ENCODE results near the gene GGTLC3.
"Not testable (repeated sequence)": the region's sequence is repeated elsewhere in the genome, so short reads cannot be mapped to it uniquely, and the experiment has no call there.

GGTLC3 gene

GRCh38 chr22:18529416-18530145 lies 11.6 kb upstream of the GGTLC3 start:
- not testable (repeated sequence) for H3K36me3 Mint-ChIP-seq (ENCODE audit: low read depth); H3K4me3 Mint-ChIP-seq; H3K4me1 Mint-ChIP-seq; H3K27ac Mint-ChIP-seq; H3K9me3 Mint-ChIP-seq; H3K27me3 Mint-ChIP-seq; DNase-seq
- peak; percentile 8 for ATAC-seq

DNA sequence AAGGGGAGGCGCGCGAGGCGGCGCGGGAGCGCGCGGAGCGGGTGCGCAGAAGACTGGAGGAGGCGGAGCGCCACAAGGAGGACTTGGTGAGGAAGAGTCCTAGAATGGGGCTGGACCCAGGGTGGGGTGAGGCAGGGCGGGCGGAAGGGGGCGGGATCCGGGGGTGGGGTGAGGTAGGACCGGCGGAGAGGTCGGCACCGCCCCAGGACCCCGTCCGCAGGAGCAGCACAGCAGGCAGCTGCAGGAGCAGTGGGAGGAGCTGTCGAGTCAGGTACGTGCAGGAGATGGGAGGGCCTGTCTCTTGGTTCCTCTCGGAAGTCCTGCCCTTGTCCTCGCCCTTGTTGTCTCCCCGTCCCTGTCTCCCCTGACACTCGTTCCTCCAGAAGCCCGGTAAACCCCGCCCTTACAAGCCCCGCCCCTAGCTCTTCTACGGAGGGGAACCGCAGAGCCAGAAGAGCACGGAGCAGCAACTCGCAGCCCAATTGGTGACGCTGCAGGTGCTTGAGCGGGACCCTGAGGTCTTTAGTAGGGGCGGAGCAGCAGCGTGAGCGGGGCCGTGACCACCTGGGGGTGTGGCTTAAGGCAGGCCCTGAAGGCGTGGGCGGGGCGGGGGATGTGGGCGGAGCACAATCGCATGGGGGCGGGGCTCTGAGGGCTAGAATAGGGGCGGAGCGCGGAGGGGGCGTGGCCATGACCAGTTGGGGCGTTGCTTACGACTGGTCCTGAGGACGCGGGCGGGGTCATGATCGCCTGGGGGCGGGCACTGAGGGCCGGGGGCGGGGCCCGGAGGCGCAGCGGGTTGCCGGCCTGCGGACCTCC lies 10.8 kb upstream of the GGTLC3 start:
- H3K4me3 Mint-ChIP-seq, result peak overlapping the region; percentile 64
- H3K27ac Mint-ChIP-seq; H3K36me3 Mint-ChIP-seq (ENCODE audit: low read depth); H3K27me3 Mint-ChIP-seq; H3K4me1 Mint-ChIP-seq; H3K9me3 Mint-ChIP-seq: not testable (repeated sequence)
- peak; percentile 83 for ATAC-seq
- DNase-seq, result peak; percentile 92

DNA sequence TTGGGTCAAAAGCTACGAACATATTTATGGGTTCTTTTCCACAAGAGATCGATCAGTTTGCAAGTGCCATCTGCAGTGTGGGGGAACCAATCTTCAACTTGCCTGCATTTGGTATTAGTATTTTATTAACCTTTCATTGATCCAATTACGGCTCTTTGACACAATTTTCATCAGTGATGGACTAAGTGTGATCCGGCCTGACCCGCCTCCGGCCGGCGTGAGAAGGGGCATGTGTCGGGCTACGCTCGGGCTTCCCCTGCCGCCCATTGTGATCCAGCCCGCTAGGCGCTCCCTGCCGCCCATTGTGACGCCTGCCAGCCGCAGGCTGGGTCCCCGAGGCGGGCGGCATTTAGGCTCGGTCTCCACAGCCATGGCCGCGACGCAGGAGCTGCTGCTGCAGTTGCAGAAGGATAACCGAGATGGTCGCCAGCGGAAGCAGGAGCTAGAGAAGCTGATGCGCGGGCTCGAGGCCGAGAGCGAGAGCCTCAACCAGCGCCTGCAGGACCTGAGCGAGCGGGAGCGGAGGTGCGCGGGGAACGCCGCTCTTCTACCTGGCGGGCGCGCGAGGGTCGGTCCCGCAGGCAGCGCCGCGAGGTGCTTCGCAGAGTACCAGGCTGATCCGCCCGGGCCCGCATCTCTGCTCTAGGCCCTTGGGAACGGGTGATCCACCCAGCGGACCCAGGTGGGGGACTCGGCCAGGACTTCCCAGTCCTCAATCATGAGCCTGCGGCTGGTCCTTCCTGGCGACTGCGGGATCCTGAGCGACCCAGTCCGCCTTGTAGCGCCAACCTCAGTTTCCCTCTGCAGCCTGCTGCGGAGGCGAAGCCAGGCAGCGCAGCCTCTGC lies 10.0 kb upstream of the GGTLC3 start, which contains the start of gene TMEM191B:
Gene TMEM191B, plus strand, starts transcription at position 51 of the 845 bp plus-strand sequence. Its CDS starts 179 bp downstream, at position 230.
- H3K9me3 Mint-ChIP-seq; H3K36me3 Mint-ChIP-seq (ENCODE audit: low read depth); H3K4me1 Mint-ChIP-seq; H3K27ac Mint-ChIP-seq; H3K27me3 Mint-ChIP-seq; DNase-seq: not testable (repeated sequence)
- ATAC-seq, result peak; percentile 6
- peak within 1 kb of the TSS; percentile 64 for H3K4me3 Mint-ChIP-seq

DNA sequence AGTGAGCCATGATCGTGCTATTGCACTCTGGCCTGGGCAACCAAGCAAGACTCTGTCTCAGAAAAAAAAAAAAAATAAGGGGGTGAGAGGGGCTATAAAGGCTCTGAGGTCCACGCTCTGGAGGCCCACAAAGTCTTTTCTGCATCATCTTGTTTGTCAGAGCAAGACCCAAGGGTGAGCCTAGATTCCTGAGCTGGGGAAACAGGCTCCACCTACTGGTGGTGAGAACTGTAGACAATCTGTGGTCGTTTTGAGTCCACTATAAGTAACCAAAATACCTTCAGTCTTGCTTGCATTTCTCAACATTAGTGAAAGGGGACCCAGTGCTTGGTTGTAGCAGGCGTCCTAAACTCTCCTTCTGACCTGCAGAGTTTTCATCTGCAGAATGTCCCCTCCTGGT lies 5.4 kb upstream of the GGTLC3 start:
- ATAC-seq, result not testable (repeated sequence)

GRCh38 chr22:18522762-18523161 lies 4.8 kb upstream of the GGTLC3 start:
- H3K4me1 Mint-ChIP-seq; H3K4me3 Mint-ChIP-seq; H3K27ac Mint-ChIP-seq; ATAC-seq; DNase-seq; H3K9me3 Mint-ChIP-seq; H3K36me3 Mint-ChIP-seq (ENCODE audit: low read depth); H3K27me3 Mint-ChIP-seq: not testable (repeated sequence)

More for the DNA sequence above, 5.4 kb upstream of the GGTLC3 start:
- H3K27ac Mint-ChIP-seq; H3K36me3 Mint-ChIP-seq (ENCODE audit: low read depth); H3K9me3 Mint-ChIP-seq; H3K4me1 Mint-ChIP-seq; H3K4me3 Mint-ChIP-seq; H3K27me3 Mint-ChIP-seq; DNase-seq: not testable (repeated sequence)

GRCh38 chr22:18513454-18513853 lies 4.5 kb downstream of the GGTLC3 start:
- not testable (repeated sequence) for DNase-seq; H3K4me3 Mint-ChIP-seq; H3K9me3 Mint-ChIP-seq; H3K4me1 Mint-ChIP-seq; H3K27me3 Mint-ChIP-seq; ATAC-seq; H3K27ac Mint-ChIP-seq; H3K36me3 Mint-ChIP-seq (ENCODE audit: low read depth)

DNA sequence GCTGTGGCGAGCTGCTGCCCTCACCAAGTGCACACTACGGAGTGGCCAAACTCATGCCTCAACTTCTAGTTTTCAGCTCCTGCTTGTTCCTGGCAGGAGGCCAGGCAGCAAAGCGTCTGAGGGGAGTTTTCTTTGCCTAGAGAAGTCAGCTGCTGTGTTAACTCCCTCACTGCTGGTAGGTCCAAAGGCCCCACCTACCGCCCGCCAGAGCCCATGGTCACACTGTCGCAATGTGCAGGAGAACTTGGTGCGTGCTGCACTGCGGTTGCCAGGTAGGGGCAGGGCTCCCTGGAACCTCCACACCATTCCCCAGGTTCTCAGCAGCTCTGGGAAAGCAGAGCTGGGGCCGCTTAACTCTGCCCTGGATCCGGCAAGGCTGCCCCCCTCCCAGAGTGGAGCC lies 5.6 kb downstream of the GGTLC3 start:
- not testable (repeated sequence) for H3K27me3 Mint-ChIP-seq; DNase-seq; H3K27ac Mint-ChIP-seq; H3K4me1 Mint-ChIP-seq; H3K4me3 Mint-ChIP-seq; H3K36me3 Mint-ChIP-seq (ENCODE audit: low read depth); ATAC-seq; H3K9me3 Mint-ChIP-seq

DNA sequence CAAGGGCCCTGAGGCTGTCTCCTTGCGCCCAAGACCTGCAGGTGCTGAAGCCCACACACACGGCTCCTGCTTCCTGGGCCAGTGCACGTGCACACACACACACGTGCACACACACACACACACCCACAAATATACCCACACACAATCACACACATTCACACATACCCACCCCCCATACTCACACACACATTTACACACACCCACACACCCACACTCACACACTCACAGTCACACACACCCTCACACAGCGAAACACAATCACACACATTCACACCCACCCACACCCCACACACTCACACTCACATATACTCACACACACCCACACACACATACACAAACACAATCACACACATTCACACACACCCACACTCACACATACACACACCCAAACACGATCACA lies 6.6 kb downstream of the GGTLC3 start:
- H3K27ac Mint-ChIP-seq; ATAC-seq; H3K9me3 Mint-ChIP-seq; H3K4me3 Mint-ChIP-seq; H3K36me3 Mint-ChIP-seq (ENCODE audit: low read depth); H3K4me1 Mint-ChIP-seq; DNase-seq; H3K27me3 Mint-ChIP-seq: not testable (repeated sequence)

DNA sequence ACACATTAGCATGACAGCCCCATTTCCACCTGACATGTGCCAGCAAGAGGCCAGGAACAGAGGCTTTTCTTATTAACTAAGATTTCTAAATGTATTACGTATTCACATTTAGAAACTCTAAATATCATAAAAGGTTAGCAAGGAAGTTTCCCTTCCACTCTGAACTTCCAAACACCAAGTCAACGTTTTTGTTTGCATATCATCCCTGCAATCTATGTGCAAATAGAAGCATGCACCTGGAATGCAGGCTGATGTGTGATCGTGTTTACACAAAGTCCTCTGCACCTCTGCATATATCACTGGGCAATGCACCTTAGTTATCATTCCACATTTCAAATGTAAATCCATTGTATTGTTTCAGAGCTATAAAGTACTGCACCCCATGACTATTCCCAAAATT lies 21.7 kb downstream of the GGTLC3 start:
- not testable (repeated sequence) for H3K4me1 Mint-ChIP-seq; H3K9me3 Mint-ChIP-seq; H3K4me3 Mint-ChIP-seq; ATAC-seq; DNase-seq; H3K27ac Mint-ChIP-seq; H3K36me3 Mint-ChIP-seq (ENCODE audit: low read depth); H3K27me3 Mint-ChIP-seq
